GM08714 (cell line): ENCODE measurements around the gene FAM174B.
A peak's percentile ranks its signal among the peaks of the same experiment; 100 is the strongest.

Source experiments
- H3K4me3 ChIP-seq: fragments of 200-500 bp; sonication (Bioruptor generic); 2 replicates; pipeline ENCODE4 v1.5.1; 2014; ENCODE audit warnings: mild to moderate bottlenecking, low read length, inconsistent platforms
- ZNF274 ChIP-seq: IDR thresholded peaks from 2 replicates; pipeline ENCODE4 v1.6.1; 2012; ENCODE audit warnings: mild to moderate bottlenecking, low read depth, low read length

FAM174B gene

GRCh38 chr15:92655178-92655995 lies at the start of gene FAM174B:
Gene FAM174B (minus strand): TSS chr15:92655775.
- H3K4me3 ChIP-seq, result peak within 1 kb of the TSS; percentile 68
- no peak for TF ChIP-seq ZNF274

- no peak for TF ChIP-seq ZNF274
- H3K4me3 ChIP-seq, result no peak overlapping the region
Measured at GRCh38 chr15:92696096-92696495, 40.5 kb upstream of the FAM174B start.

- no peak for TF ChIP-seq ZNF274
Measured at GRCh38 chr15:92693691-92694331, 38.2 kb upstream of the FAM174B start.

GRCh38 chr15:92690395-92690794 lies 34.8 kb upstream of the FAM174B start:
- H3K4me3 ChIP-seq, result no peak overlapping the region
- no peak for TF ChIP-seq ZNF274

More at GRCh38 chr15:92693691-92694331, 38.2 kb upstream of the FAM174B start:
- H3K4me3 ChIP-seq, result no peak overlapping the region

GRCh38 chr15:92687746-92688145 lies 32.2 kb upstream of the FAM174B start:
- H3K4me3 ChIP-seq, result no peak overlapping the region
- TF ChIP-seq ZNF274, result no peak

- TF ChIP-seq ZNF274, result no peak
- no peak overlapping the region for H3K4me3 ChIP-seq
Measured at GRCh38 chr15:92687195-92687602, 31.6 kb upstream of the FAM174B start.

GRCh38 chr15:92683511-92683834 lies 27.9 kb upstream of the FAM174B start:
- no peak for TF ChIP-seq ZNF274
- H3K4me3 ChIP-seq, result no peak overlapping the region

- TF ChIP-seq ZNF274, result no peak
- no peak overlapping the region for H3K4me3 ChIP-seq
Measured at GRCh38 chr15:92682741-92683510, 27.4 kb upstream of the FAM174B start.

GRCh38 chr15:92681141-92681631 lies 25.6 kb upstream of the FAM174B start:
- no peak overlapping the region for H3K4me3 ChIP-seq
- TF ChIP-seq ZNF274, result no peak

- no peak overlapping the region for H3K4me3 ChIP-seq
- TF ChIP-seq ZNF274, result no peak
Measured at GRCh38 chr15:92677999-92678398, 22.4 kb upstream of the FAM174B start.

- no peak overlapping the region for H3K4me3 ChIP-seq
- TF ChIP-seq ZNF274, result no peak
Measured at GRCh38 chr15:92676561-92676960, 21.0 kb upstream of the FAM174B start.

GRCh38 chr15:92675485-92675884 lies 19.9 kb upstream of the FAM174B start:
- H3K4me3 ChIP-seq, result no peak overlapping the region
- TF ChIP-seq ZNF274, result no peak

GRCh38 chr15:92674347-92674746 lies 18.8 kb upstream of the FAM174B start:
- H3K4me3 ChIP-seq, result no peak overlapping the region
- TF ChIP-seq ZNF274, result no peak

- H3K4me3 ChIP-seq, result no peak overlapping the region
- TF ChIP-seq ZNF274, result no peak
Measured at GRCh38 chr15:92672102-92672501, 16.5 kb upstream of the FAM174B start.
